HCT116 (cell line): ENCODE data around the gene IL18RAP.

Experiments used
- ATF3 ChIP-seq: IDR thresholded peaks from 2 replicates; pipeline ENCODE4 v1.6.1; 2012
- EZH2 ChIP-seq: fragments of 200-600 bp; sonication (generic); IDR thresholded peaks from 2 replicates; pipeline ENCODE4 v1.6.1; 2017; ENCODE audit warnings: antibody characterized with exemption, mixed run types
- EZH2phosphoT487 ChIP-seq: fragments of 200-600 bp; IDR thresholded peaks from 2 replicates; pipeline ENCODE4 v1.6.1; 2018; ENCODE audit warnings: antibody characterized with exemption, borderline replicate concordance
- JUND ChIP-seq: IDR thresholded peaks from 2 replicates; pipeline ENCODE4 v1.6.1; 2012
- POLR2A ChIP-seq: IDR thresholded peaks from 2 replicates; pipeline ENCODE4 v1.7.0; 2011; ENCODE audit warnings: borderline replicate concordance; ENCODE audit not compliant: insufficient read depth, insufficient read length; ENCODE audit errors: extremely low read depth
- POLR2AphosphoS5 ChIP-seq: IDR thresholded peaks from 2 replicates; pipeline ENCODE4 v1.6.1; 2011; ENCODE audit warnings: mild to moderate bottlenecking, low read depth, low read length, moderate library complexity
- RAD21 ChIP-seq: IDR thresholded peaks from 2 replicates; pipeline ENCODE4 v1.6.1; 2012; ENCODE audit warnings: low read depth, mild to moderate bottlenecking
- SIN3A ChIP-seq: IDR thresholded peaks from 2 replicates; pipeline ENCODE4 v1.6.1; 2012; ENCODE audit warnings: low read depth
- SP1 ChIP-seq: IDR thresholded peaks from 2 replicates; pipeline ENCODE4 v1.6.1; 2012; ENCODE audit warnings: low read depth
- SRF ChIP-seq: IDR thresholded peaks from 2 replicates; pipeline ENCODE4 v1.6.1; 2012; ENCODE audit warnings: low read depth
- ZNF274 ChIP-seq: fragments of 200-500 bp; sonication (Bioruptor generic); IDR thresholded peaks from 2 replicates; pipeline ENCODE4 v1.6.1; 2014; ENCODE audit warnings: mild to moderate bottlenecking, low read depth, low read length, inconsistent platforms
- TF ChIP-seq, protein P1 (sequence below), 3 experiments: fragments of 200-600 bp in 1 of 3; sonication (generic) in 1 of 3; IDR thresholded peaks in 2 of 3; conservative IDR thresholded peaks in 1 of 3; 2 replicates each; pipeline ENCODE4 v1.5.1; 2012 to 2017; ENCODE audit warnings: low read depth in 2 of 3, low read length in 2 of 3, antibody characterized with exemption in 1 of 3, borderline replicate concordance in 1 of 3, control low read depth in 1 of 3, mild to moderate bottlenecking in 1 of 3, mixed read lengths in 1 of 3, mixed run types in 1 of 3, moderate library complexity in 1 of 3; ENCODE audit not compliant: insufficient read depth in 1 of 3

DNA sequence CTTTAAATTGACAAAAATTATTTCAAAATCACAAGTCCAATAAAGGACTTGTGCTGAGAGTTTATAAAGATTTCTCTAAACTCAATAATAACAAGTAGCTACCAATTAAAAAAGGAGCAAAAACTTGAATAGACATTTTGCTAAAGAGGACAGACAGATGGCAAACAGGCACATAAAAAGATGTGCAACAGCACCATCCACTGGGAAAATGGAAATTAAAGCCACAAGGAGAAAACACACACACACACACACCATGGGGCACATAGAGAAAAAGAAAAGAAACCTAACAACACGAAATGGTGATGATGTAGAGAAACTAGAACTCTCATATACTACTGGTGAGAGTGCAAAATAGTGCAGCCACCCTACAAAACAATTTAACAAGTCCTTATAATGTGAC lies 37.5 kb downstream of the IL18RAP start:
- TF ChIP-seq, protein P1, sequence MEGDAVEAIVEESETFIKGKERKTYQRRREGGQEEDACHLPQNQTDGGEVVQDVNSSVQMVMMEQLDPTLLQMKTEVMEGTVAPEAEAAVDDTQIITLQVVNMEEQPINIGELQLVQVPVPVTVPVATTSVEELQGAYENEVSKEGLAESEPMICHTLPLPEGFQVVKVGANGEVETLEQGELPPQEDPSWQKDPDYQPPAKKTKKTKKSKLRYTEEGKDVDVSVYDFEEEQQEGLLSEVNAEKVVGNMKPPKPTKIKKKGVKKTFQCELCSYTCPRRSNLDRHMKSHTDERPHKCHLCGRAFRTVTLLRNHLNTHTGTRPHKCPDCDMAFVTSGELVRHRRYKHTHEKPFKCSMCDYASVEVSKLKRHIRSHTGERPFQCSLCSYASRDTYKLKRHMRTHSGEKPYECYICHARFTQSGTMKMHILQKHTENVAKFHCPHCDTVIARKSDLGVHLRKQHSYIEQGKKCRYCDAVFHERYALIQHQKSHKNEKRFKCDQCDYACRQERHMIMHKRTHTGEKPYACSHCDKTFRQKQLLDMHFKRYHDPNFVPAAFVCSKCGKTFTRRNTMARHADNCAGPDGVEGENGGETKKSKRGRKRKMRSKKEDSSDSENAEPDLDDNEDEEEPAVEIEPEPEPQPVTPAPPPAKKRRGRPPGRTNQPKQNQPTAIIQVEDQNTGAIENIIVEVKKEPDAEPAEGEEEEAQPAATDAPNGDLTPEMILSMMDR (IDR thresholded peaks at IDR 0.05 in 2 of 3, conservative IDR thresholded peaks at IDR 0.05 in 1 of 3; ENCODE audit: borderline replicate concordance in 1 of 3, insufficient read depth in 1 of 3, low read depth in 2 of 3, low read length in 2 of 3) = no peak
- TF ChIP-seq EZH2 = no peak
- no peak for TF ChIP-seq SP1
- no peak for TF ChIP-seq SRF
- peak; percentile 26; the same call in 1 of the 2 replicates for TF ChIP-seq RAD21
- no peak for TF ChIP-seq JUND
- TF ChIP-seq POLR2A = no peak
- TF ChIP-seq POLR2AphosphoS5 = no peak
- no peak for TF ChIP-seq ZNF274
- no peak for TF ChIP-seq EZH2phosphoT487
- TF ChIP-seq ATF3 = no peak
- TF ChIP-seq SIN3A = no peak
